AG04450 (cell line): ENCODE data around the gene NF1. TPM values are rescaled to one million over a fixed set of nuclear protein-coding genes. Genes with fewer than 3 reads are reported as not detected.

Source experiments
- CTCF ChIA-PET: fragments of 300-600, 350-600 bp; formaldehyde crosslinking; extraction: SDS; loops from one replicate; lab custom pipeline; 2022; ENCODE audit warnings: antibody characterized with exemption, inconsistent platforms; lab: Charles Lee
- POLR2A ChIA-PET: fragments of 350-600 bp; formaldehyde crosslinking; extraction: SDS; loops from one replicate; lab custom pipeline; 2021; ENCODE audit warnings: antibody characterized with exemption, inconsistent platforms; lab: Yijun Ruan, JAX
- DNase-seq: peaks from one replicate; pipeline ENCODE4 v3.0.0-alpha.2; 2011; ENCODE audit warnings: low read depth, low spot score
- H3K27ac ChIP-seq: one replicate; pipeline ENCODE4 v1.5.1; 2012; ENCODE audit warnings: low read depth, low read length, control low read depth
- H3K27me3 ChIP-seq: one replicate; pipeline ENCODE4 v1.6.0; 2012; ENCODE audit warnings: low read length; ENCODE audit not compliant: control insufficient read depth, insufficient read depth
- H3K4me3 ChIP-seq: 2 replicates; pipeline ENCODE4 v1.5.1; 2011; ENCODE audit warnings: mild to moderate bottlenecking, low read depth, low read length, control low read depth
- H3K9me3 ChIP-seq: 2 replicates; pipeline ENCODE4 v1.5.1; 2012; ENCODE audit warnings: low read length; ENCODE audit not compliant: control insufficient read depth, insufficient read depth
- polyA plus RNA-seq: library from polyadenylated mRNA; depleted of rRNA; stranded (reverse); fragments of >200 nt; gene quantifications from 2 replicates; pipeline ENCODE4 v1.2.3, GENCODE V29; 2011
- TF ChIP-seq, protein P1 (sequence below): IDR thresholded peaks from 2 replicates; pipeline ENCODE4 v1.5.1; 2011; ENCODE audit warnings: low read depth, low read length, control low read depth, inconsistent platforms

Gene NF1
- polyA plus RNA-seq, 1 experiment = 60.5 TPM

DNA sequence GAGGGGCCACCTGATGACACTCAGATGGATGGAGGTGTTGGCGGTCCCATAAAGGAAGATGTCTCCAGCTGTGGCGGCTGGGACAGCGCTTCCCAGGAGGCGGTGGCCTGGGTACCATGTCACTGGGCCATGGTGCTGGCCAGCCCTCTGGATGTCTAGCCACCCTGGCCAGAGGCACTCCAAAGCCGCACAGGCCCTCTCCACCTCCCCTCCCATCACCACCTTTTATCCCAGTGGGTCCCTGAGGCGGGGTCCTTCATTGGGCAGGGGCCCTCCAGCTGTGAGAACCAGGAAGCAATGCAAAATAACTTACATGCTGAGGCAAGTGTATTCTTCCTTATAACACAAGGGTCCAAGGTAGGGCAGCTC is 319.8 kb downstream of the NF1 start:
- TF ChIP-seq, protein P1, sequence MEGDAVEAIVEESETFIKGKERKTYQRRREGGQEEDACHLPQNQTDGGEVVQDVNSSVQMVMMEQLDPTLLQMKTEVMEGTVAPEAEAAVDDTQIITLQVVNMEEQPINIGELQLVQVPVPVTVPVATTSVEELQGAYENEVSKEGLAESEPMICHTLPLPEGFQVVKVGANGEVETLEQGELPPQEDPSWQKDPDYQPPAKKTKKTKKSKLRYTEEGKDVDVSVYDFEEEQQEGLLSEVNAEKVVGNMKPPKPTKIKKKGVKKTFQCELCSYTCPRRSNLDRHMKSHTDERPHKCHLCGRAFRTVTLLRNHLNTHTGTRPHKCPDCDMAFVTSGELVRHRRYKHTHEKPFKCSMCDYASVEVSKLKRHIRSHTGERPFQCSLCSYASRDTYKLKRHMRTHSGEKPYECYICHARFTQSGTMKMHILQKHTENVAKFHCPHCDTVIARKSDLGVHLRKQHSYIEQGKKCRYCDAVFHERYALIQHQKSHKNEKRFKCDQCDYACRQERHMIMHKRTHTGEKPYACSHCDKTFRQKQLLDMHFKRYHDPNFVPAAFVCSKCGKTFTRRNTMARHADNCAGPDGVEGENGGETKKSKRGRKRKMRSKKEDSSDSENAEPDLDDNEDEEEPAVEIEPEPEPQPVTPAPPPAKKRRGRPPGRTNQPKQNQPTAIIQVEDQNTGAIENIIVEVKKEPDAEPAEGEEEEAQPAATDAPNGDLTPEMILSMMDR = no peak
- H3K27ac ChIP-seq = no peak overlapping the region
- H3K9me3 ChIP-seq = no peaks in the 10 kb centered on the region
- H3K27me3 ChIP-seq = peaks cover 16% of the 10 kb centered on the region
- ChIA-PET CTCF (interaction anchor here (0.5 to 0.6 kb wide), 2 partner anchors 135 to 498 kb away, joined by 3 to 4 read pairs; no protein-coding TSS in a partner anchor), POLR2A (no interaction called here)
- H3K4me3 ChIP-seq = no peak overlapping the region
- DNase-seq = no peak

DNA sequence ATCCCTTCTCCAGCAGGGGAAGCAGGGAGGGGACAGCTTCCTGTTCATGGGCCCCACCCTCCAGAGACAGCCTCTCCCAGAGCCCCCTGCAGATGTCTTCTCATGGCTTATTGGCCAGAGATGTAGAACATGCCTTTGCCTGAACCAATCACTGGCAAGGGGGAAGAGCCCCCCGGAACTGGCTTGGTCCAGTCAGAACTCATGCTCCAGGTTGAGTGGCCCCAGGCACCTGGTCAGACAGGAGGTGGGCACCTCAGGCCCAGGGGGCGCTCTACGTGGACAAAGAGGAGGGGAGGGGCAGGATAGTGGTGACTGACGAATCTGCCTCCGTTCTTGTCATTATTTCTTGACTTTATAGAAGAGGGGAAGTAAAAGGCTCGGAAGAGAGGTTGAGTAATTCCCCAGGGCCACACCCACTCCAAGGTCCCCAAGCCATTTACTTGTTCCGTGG is 320.3 kb downstream of the NF1 start:
- H3K9me3 ChIP-seq = no peaks in the 10 kb centered on the region
- no peak overlapping the region for H3K27ac ChIP-seq
- ChIA-PET CTCF (interaction anchor here (0.6 kb wide), 1 partner anchor 498 kb away, joined by 3 read pairs; no protein-coding TSS in a partner anchor), POLR2A (no interaction called here)
- peaks cover 11% of the 10 kb centered on the region for H3K27me3 ChIP-seq
- TF ChIP-seq, protein P1 = no peak
- no peak overlapping the region for H3K4me3 ChIP-seq
- no peak for DNase-seq

DNA sequence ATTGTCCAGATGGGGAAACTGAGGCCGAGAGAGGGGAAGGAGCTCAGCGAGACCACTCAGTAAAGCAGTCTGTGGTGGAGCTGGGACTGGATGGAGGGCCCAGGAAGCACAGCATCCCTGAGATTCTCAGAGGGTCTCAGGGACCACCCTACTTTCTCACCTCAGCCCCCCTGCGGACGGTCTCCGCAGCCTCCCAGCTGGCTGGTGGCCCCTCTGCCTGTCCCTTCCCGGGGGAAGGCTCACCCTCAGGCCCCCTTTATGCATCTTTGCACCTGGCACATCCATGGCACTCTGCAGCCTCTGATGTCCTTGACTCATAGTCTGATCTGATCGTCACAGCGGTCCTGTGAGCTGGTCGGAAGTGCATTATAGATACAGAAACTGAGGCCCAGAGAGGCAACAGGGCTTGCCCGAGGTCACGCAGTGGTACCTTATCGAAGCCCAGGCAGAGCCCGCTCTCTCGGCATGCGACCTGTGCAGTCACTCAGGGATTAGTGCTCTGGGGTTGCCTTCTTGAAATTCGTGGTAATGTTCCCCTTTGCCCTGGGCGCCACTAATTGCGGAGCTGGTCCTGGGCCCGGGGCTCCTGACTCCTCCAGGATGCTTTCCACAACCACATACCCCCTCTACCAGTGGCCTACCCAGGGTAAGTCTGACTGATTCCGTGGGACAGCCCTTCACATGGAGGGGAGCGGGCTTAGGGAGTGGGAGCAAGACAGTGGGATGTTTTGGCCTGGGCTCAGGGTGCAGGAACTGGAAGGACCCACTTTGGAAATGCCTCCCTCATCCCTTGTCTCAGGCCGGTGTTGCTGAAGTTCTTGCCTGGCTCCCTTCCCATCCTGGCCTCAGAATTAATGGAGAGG is 321.1 kb downstream of the NF1 start:
- Histone ChIP-seq H3K9me3 (no peaks in the 10 kb centered on the region), H3K27me3 (peaks cover 11% of the 10 kb centered on the region), H3K27ac (no peak overlapping the region), H3K4me3 (no peak overlapping the region)
- TF ChIP-seq, protein P1 = no peak
- ChIA-PET CTCF (no interaction called here), POLR2A (no interaction called here)
- no peak for DNase-seq

DNA sequence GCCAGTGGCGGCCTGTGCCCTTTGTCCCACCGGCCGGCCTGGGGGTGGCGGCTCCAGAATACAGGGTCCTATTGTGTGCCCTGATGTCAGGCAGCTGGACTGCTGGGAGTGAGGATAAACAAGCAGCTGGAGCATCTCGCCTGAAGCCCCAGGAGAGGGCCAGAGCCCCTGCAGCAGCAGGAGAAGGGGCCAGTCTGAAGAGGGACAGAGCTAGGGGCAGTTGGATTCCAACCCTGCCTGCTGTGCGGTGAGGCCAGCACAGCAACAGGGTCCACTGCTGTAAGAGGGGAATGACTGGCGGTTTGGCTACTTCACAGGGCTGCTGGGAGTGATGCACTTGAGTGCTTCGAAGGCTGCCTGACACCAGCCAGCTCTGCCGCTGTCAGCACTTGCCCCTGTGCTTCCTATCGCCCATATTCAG is 321.7 kb downstream of the NF1 start:
- ChIA-PET CTCF (no interaction called here), POLR2A (interaction anchor here (0.6 kb wide), 1 partner anchor 11 kb away, joined by 4 read pairs; no protein-coding TSS in a partner anchor)
- H3K4me3 ChIP-seq = no peak overlapping the region
- DNase-seq = no peak
- no peak overlapping the region for H3K27ac ChIP-seq
- H3K9me3 ChIP-seq = no peaks in the 10 kb centered on the region
- H3K27me3 ChIP-seq = peaks cover 11% of the 10 kb centered on the region
- TF ChIP-seq, protein P1 = no peak
